Spleen (tissue), 7 donors: Measurements from ENCODE around the gene CR1.

Source experiments
- CTCF ChIP-seq, 11 experiments: fragments of 200-600 bp in 7 of 11; fragments of 450-650 bp in 4 of 11; sonication (generic) in 4 of 11; IDR thresholded peaks in 8 of 11; conservative IDR thresholded peaks in 3 of 11; 1 replicate in 7 of 11; 2 replicates in 4 of 11; pipeline versions ENCODE4 v1.4.0 to v1.8.0; 2016 to 2021; ENCODE audit warnings: antibody characterized with exemption in 11 of 11, inconsistent platforms in 4 of 11, mild to moderate bottlenecking in 1 of 11
- POLR2A ChIP-seq, 3 donors: fragments of 450-650 bp; IDR thresholded peaks; one replicate each; pipeline ENCODE4 v1.5.1; 2017; ENCODE audit warnings: antibody characterized with exemption in 3 of 3, mild to moderate bottlenecking in 1 of 3
- POLR2AphosphoS5 ChIP-seq, 3 donors: sonication (generic); formaldehyde crosslinking; IDR thresholded peaks; one replicate each; pipeline ENCODE4 v1.5.1; 2017; ENCODE audit warnings: antibody characterized with exemption in 3 of 3
- donor health status: DM: no; HTN: no; CAD: no; lungs with moderate emphysema.
- donor health status: DM: no; HTN: no; CAD: no.
- donor health status: DM: no; HTN: no; CAD: no.

- TF ChIP-seq CTCF (IDR thresholded peaks at IDR 0.05 in 8 of 11, conservative IDR thresholded peaks at IDR 0.05 in 3 of 11) (no peak), POLR2AphosphoS5 (IDR thresholded peaks at IDR 0.05) (no peak), POLR2A (IDR thresholded peaks at IDR 0.05) (no peak)
Observed at GRCh38 chr1:207463021-207463420, 32.9 kb upstream of the CR1 start.
